D721Med (cell line): ENCODE measurements around the gene C6orf52.
A peak's percentile ranks its signal among the peaks of the same experiment; 100 is the strongest.
"Not testable (repeated sequence)": the region's sequence is repeated elsewhere in the genome, so short reads cannot be mapped to it uniquely, and the experiment has no call there.

Experiments used
- DNase-seq: peaks from one replicate; pipeline ENCODE4 v3.0.0; 2011; ENCODE audit warnings: low spot score; ENCODE audit not compliant: insufficient read length
- FAIRE-seq: peaks from 2 replicates; lab custom pipeline; 2011; peaks lifted over from hg19 to GRCh38; lab: Jason Lieb, UNC
- TF ChIP-seq, protein P1 (sequence below): IDR thresholded peaks from 2 replicates; pipeline ENCODE4 v1.5.1; 2012; ENCODE audit warnings: mild to moderate bottlenecking, control low read depth; ENCODE audit not compliant: insufficient read depth; ENCODE audit errors: missing control alignments

Gene C6orf52

DNA sequence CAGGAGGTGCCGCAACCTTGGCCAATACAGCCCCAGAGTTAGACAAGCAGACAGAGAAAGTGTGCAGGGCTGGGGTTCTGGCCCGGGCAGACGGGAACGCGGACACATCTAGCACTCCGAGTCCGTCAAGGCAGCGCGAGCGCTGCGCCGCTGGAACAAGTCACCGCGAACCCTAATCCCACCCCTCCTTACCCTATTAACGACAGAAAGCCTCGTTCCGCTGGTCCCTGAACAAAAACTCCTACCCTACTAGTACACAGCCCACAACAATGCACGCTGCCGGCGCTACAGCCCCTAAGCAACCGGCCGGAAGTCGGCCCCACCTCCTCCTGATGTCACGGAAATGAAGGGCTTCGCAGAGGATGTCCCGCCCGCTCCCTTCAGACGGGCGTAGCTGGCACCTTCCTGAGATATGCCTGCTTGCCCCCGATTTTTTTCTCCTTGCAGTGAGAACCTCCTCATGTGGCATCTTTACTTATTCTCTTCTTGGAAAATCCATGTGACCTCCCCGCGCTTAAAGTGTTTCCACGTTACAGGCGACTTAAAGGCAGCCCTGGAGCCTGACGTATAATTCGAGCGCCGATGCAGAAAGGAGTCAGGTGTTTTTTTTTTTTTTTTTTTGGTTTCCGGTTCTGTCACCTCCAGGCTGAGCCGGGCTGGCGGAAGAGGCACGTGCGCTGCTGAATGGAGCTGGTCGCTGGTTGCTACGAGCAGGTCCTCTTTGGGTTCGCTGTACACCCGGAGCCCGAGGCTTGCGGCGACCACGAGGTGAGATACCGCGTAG, at the start of gene C6orf52, which contains the start of gene PAK1IP1:
Gene C6orf52, minus strand, starts transcription at position 315 of the 784 bp plus-strand sequence. CDS start 7,066 bp downstream, outside the sequence.
Gene PAK1IP1, plus strand, starts transcription at position 671 of the 784 bp plus-strand sequence. Its CDS starts 14 bp downstream, at position 685.
- peak; percentile 61 for DNase-seq
- no peak for FAIRE-seq
- TF ChIP-seq, protein P1, sequence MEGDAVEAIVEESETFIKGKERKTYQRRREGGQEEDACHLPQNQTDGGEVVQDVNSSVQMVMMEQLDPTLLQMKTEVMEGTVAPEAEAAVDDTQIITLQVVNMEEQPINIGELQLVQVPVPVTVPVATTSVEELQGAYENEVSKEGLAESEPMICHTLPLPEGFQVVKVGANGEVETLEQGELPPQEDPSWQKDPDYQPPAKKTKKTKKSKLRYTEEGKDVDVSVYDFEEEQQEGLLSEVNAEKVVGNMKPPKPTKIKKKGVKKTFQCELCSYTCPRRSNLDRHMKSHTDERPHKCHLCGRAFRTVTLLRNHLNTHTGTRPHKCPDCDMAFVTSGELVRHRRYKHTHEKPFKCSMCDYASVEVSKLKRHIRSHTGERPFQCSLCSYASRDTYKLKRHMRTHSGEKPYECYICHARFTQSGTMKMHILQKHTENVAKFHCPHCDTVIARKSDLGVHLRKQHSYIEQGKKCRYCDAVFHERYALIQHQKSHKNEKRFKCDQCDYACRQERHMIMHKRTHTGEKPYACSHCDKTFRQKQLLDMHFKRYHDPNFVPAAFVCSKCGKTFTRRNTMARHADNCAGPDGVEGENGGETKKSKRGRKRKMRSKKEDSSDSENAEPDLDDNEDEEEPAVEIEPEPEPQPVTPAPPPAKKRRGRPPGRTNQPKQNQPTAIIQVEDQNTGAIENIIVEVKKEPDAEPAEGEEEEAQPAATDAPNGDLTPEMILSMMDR: no peak

DNA sequence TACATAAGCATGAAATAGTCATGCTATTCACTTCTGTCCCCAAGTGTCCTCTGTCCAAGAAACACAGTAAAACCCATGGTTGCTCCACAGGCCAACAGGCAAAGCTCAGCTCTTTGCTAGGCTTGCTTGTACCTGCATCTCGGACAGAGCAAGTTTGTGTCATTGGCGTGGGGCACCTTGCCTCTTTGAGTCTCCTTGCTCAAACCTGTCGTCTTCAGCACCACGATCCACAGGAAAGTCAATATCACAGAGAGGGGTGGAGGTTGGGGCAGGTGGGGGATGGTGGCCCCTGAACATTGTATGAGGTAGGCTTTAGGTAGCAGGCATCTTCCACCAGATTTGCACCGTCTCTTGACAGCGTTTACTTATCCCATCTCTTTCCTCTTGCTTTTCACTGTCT, 49.1 kb upstream of the C6orf52 start:
- DNase-seq: no peak
- FAIRE-seq: no peak
- TF ChIP-seq, protein P1: no peak

DNA sequence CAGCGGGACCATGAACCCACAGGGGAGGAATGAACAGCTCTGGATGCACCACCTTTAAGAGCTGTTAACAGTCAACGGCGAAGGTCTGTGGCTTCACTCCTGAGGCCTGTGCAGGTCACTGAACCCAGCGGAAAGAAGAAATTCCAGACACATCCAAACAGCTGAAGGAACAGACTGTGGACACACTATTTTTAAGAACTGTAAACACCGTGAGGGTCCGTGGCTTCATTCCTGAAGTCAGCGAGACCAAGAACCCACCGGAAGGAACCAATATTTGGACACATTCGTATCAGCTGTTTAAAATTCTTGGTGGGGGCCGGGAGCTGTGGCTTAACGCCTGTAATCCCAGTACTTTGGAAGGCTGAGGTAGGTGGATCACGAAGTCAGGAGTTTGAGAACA, 47.8 kb upstream of the C6orf52 start:
- TF ChIP-seq, protein P1: no peak
- no peak for FAIRE-seq
- DNase-seq: no peak

DNA sequence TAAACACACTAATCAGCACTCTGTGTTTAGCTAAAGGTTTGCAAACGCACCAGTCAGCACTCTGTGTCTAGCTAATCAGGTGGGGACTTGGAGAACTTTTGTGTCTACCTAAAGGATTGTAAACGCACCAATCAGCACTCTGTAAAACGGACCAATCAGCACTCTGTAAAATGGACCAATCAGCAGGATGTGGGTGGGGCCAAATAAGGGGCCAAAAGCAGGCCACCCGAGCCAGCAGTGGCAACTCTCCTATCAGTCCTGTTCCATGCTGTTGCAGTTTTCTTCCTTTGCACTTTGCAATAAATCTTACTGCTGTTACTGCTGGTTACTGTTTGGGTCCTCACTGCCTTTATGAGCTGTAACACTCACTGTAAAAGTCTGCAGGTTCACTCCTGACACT, 47.2 kb upstream of the C6orf52 start:
- DNase-seq, FAIRE-seq: not testable (repeated sequence)

DNA sequence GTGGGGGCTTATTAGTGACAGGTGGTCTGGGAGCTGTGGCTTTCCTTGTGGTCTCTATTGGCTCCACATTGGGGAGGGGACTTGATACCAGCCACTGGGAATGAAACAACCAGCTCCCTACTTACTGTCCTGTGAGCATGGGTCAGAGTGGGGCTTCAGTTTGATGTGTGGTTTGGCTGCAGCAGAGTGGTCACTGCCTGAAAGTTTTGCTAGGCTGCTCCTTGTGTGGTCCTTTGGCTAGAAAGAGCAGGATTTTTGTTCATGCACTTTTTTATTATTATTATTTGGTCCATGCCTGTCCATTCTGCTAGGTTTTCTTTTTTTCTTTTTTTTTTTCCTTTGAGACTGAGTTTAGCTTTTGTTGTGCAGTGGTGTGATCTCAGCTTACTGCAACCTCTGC, 45.6 kb upstream of the C6orf52 start:
- DNase-seq (no peak), FAIRE-seq (no peak)
- TF ChIP-seq, protein P1: no peak

DNA sequence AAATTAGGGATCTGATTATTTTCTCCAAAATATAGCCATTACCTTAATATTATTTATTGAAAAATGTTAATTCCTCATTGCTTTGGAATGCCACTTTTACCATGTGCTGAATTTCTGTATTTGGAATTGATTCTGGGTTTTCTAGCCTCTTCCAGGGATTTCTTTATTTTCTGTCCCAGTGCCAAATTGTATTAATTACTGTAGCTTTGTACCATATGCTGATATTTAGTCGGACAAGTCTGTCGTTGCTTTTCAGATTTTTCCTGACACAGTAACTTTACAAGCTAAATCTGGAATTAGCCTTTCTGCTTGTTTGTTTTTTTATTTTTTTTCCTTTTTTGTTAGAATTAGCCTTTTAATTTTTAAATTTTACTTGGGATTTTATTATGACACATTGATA, 42.3 kb upstream of the C6orf52 start:
- FAIRE-seq (no peak), DNase-seq (no peak)
- TF ChIP-seq, protein P1: no peak

DNA sequence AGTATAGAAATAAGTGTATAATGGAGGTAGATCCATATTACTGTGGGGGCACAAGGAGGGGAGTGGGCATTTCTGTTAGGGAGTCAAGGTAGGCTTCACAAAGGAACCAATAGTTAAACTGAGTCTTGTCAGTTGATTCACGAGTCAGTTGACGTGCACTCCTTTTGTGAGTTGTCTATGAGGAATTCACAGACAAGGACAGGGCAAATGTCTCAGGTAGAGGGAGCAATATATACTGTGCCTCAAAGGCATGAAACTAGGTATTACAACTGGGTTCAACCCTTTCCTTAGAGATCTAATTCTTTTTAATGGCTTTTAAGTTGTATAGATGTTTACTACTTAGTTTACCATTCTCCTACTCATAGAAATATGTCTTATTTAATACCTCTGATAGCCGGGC, 39.4 kb upstream of the C6orf52 start:
- no peak for DNase-seq
- TF ChIP-seq, protein P1: no peak
- FAIRE-seq: no peak
